Measurements from ENCODE around the gene SIGLEC11.
"Not testable (repeated sequence)": the region's sequence is repeated elsewhere in the genome, so short reads cannot be mapped to it uniquely, and the experiment has no call there.

Gene SIGLEC11

DNA sequence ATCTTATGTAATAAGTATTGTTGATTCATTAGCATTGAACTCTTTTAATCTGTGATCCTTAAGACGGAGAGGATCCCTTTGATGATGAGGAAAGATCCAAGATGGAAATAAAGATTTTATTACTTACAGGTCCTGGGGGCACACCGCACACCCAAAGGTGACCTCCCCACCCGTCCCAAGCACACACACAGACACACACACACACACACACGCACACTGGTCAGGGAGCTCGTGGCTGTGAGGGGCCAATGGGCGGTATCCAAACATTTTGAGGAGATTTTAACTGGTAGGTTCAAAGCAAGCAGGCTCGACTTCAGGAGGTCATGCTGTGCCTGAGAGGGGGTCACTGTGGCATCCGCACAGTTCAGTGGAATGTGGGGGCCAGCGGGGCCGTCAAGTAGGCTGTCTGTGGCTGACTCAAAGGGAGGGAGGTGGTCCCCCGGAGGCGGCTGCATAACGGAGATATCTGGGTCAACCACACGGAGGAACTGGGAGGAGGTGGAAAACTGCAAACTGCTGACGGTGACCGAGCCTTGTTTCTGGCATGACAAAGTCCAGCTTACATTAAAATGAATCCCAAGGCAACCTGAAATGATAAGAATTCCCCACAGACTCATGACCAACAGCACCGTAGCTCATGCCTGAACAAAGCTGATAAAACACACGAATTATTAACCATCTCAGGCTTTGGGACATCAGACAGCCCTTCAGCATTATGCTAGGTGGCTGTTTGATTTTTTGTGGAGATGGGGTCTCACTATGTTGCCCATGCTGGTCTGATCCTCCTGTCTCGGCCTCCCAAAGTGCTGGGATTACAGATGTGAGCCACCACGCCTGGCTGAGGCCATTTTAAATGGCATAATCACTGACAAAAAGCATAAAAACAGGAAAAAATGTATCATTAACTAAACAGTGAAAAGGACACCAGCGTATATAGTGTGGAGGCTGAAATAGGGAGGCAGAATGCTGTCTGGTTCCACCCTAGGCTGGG lies 20.9 kb upstream of the SIGLEC11 start:
- no peak for DNase-seq

DNA sequence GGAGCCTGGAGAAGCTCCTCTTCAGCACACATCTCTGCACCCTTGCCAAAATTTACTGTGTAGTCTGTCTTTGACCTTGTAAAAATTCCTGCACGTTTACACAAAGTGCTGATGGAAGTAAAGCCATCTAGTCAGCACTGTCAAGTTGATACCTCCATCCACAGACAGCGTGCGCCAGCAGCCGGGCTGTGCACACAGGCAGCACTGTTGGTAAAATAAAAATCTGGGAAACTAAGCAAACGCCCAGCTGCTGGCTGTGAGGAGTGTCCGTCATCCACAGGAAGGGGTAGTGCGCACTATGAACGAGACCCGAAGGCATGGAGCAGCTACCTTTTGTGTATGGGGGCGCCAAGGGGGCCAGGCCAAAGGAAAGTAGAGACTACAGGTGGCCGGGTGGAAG lies 17.4 kb upstream of the SIGLEC11 start:
- no peak for DNase-seq

- DNase-seq = no peak
These were observed 16.9 kb upstream of the SIGLEC11 start for GRCh38 chr19:49977881-49978280.

DNA sequence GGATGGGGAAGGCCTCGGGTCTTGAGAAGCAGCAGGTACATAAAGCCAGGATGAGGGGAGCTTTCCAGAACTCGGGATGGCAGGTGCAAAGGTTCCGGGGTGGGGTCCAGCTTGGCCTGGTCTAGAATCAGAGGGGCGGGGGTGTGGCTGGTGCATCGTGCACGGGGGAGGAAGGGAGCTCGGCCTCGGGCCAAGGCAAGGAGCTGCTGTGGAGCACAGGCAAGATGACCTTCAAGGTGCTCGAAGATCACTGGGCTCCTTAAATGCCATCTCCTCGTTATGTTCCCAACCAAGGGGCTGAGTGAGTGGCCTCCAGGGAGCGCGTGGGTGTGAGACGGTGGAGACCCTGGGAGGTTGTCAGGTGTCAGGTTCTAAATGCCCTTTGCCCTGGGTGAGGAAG lies 16.1 kb upstream of the SIGLEC11 start:
- DNase-seq = no peak

DNA sequence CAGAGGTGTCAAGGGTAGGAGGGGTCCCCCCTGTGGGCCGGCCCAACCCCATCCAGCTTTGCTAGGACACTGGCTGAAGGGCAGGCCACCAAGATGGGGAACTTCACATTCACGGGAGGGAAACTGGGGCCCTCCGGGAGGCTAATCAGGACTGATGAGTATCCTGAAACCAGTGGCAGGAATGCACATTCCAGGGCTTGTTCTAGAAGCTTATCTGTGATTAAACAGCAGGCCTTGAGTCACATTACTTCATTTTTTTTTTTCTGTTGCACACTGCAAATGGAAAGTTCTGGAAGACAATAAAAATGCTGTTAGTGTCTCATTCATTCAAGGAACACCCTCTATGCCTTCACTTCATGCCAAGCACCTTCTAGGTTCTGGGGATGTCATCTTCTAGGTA lies 15.5 kb upstream of the SIGLEC11 start:
- DNase-seq = no peak

GRCh38 chr19:49975051-49975450 lies 14.1 kb upstream of the SIGLEC11 start:
- no peak for DNase-seq

- no peak for DNase-seq
These were observed 13.0 kb upstream of the SIGLEC11 start for GRCh38 chr19:49973987-49974386.

- DNase-seq = no peak
These were observed 11.9 kb upstream of the SIGLEC11 start for GRCh38 chr19:49972841-49973240.

DNA sequence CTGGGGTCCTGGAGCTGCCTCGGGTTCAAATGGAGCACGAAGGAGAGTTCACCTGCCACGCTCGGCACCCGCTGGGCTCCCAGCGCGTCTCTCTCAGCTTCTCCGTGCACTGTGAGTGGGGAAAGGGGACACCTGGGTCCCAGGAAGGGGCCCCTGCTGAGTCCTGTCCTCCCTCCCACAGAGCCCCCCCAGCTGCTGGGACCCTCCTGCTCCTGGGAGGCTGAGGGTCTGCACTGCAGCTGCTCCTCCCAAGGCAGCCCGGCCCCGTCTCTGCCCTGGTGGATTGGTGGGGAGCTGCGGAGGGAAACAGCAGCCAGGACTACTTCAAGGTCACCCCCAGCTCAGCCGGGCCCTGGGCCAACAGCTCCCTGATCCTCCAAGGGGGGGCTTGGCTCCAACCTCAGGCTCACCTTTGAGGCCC lies 11.0 kb upstream of the SIGLEC11 start:
- DNase-seq = no peak

- not testable (repeated sequence) for DNase-seq
These were observed 8.4 kb upstream of the SIGLEC11 start for GRCh38 chr19:49969355-49969754.

DNA sequence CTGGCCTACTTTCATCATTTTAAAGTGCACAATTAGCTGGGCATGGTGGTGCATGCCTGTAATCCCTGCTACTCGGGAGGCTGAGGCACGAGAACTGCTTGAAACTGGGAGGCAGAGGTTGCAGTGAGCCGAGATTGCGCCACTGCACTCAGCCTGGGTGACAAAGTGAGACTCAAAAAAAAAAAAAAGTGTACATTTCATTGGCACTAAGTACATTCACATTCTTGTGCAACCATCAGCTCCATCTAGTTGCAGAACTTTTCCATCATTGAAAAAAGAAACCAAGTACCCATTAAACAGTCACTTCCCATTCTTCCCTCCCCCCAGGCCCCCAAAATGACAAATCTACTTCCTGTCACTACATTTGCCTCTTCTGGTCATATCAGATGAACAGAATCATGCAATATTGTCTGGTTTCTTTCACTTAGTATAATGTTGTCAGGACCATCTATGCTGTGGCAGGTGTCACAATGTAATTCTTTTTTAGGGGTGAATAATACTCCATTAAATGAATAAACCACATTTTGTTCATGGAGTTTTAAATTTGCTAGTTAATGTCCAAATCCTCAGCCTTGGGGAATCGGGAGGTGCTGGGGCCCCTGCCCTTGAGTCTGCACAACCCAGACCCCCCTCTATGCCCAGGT lies 7.4 kb upstream of the SIGLEC11 start:
- DNase-seq = no peak

GRCh38 chr19:49959892-49960291 lies 1.1 kb downstream of the SIGLEC11 start:
- not testable (repeated sequence) for DNase-seq

DNA sequence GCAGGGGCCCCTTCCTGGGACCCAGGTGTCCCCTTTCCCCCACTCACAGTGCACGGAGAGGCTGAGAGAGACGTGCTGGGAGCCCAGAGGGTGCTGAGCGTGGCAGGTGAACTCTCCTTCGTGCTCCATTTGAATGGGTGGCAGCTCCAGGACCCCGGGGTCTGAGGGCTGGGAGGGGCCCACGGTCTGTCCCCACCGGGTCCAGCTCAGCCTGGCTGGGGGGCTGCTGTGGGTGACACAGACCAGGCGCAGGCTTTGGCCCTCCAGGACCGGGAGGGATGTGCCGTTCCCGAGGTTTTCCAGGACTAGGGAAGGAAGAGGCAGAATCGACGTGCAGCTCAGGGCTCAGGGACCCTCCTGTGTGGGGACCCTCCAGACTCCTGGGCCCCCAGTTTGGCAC lies 2.4 kb downstream of the SIGLEC11 start:
- DNase-seq = not testable (repeated sequence)

GRCh38 chr19:49958144-49958543 lies 2.8 kb downstream of the SIGLEC11 start:
- not testable (repeated sequence) for DNase-seq

GRCh38 chr19:49957262-49957915 lies 3.6 kb downstream of the SIGLEC11 start:
- DNase-seq = no peak

DNA sequence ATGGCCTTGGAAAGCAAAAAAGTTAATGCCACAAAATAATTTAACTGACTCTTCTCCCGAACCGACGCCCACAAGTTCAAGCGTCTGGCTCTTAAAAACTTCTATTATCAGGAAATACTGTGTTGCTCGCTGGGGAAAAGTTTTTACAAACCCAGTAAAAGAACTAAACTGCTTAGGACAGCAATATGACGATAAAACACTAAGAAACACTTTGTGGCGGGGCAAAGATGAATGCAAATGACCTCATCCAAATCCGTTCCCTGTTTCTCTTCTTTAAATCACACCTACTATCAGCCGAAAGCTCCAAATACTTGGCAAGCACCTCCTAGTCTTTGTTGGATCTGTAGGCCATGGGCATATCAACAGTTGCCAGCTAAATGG lies 4.9 kb downstream of the SIGLEC11 start:
- no peak for DNase-seq

DNA sequence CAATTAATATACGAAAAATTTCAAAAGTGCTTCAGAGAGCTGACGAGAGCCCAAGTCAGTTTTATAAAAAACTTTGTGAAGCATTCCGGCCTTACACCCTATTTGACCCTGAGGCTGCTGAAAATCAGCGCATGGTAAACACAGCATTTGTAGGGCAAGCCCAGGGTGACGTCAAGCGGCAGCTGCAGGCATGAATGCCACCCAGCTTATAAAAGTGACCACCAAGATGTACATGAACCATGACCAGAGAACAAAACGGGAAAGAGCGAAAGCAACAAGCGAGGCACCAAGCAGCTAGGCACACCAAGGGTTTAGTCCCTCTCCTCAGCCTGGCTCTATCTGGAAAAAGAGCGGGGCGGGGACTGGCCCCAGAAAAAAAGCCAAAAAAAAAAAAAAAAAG lies 6.0 kb downstream of the SIGLEC11 start:
- no peak for DNase-seq

- DNase-seq = no peak
These were observed 6.7 kb downstream of the SIGLEC11 start for GRCh38 chr19:49954092-49954829.

- DNase-seq = no peak
These were observed 7.6 kb downstream of the SIGLEC11 start for GRCh38 chr19:49953416-49953815.

DNA sequence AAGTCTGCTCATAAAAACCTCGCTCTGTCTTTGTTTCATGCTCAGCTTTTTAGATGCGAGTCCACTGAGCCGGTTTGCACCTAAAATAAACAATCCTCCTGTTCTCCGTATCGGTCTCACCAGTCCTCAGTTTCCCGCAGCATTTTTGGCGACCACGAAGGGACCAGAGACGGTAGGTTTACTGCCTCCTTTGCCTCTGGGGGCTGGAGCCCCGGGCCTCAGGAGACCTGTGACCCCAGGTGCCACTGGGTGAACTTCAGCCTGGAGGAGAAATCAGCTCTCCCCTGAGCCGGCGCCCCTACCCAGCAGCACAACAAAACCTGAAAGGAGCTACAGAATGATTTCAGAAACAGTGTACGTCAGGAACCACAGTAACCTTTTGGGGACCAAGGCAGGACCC lies 8.1 kb downstream of the SIGLEC11 start:
- DNase-seq = no peak

DNA sequence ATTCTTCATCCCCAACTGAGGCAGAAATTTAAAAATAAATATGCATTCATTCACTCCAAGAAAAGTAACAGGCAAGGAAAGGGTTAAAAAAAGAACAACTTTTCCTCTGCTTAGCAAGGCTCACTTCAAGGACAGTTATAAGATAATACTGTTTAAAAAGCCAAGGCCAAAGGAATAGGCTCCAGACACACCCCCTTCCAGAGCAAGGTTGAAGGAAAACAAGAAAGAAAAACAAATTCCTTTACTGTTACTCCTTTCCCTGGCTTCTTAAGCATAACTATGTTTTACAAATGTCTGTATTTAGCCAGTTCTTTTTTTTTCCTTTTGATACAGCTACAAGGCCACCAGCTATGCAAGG lies 8.5 kb downstream of the SIGLEC11 start:
- no peak for DNase-seq

DNA sequence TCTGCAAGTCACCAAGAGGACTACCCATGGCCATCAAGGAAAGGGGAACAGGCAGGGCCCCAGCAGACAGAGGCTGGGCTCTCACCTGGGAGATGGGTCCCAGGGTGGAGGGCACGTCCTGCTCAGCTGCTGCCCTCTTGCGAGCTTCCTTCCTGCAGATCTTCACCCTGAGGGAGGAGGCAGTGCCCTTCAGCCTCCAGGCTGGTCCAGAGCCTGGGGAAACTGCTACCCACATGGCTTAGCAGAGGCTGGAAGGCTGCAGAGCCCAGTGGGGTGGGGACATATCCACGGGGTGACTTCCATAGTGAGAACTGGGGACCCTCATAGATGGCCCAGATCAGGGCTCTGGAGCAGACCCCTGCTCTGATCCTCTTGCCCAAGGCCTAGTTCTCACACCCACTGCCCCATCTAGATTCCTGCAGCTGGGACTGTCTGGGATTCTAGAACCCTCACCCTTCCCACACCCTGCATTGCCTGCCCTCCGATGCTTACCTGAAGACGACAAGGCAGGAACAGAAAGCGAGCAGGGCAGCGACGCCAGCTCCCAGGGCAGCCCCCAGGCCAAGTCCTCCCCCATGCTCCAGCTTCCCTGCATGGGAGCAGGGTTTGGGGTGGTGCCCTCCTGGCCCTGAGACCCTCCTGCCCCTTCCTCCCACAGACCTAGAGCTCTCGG lies 9.0 kb downstream of the SIGLEC11 start:
- no peak for DNase-seq

All from effector CD8-positive, alpha-beta T cell (primary cell).